DMS 273 (cell line): ENCODE results near the gene SLC24A5.

Experiments
- DNase-seq: peaks from one replicate; lab custom pipeline; 2025; ENCODE audit not compliant: unreplicated experiment; lab: John Stamatoyannopoulos, UW

Gene SLC24A5

GRCh38 chr15:48120745-48121144 is at the start of gene SLC24A5:
Gene SLC24A5 (plus strand): TSS chr15:48120990. CDS start chr15:48121045, 55 bp downstream.
- no peak for DNase-seq

DNA sequence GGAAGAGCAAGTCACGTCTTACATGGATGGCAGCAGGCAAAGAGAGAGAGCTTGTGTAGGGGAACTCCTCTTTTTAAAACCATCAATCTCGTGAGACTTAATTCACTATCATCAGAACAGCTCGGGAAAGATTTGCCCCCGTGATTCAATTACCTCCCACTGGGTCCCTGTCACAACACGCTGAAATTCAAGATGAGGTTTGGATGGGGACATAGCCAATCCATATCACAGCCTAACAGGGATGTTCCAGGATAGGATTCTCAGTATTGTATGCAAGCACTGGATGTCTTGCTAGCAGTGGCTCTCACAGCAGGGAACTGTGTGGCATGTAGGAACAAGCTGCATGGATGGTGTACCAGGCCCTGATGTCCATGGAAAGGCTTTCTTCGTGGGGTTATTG is 47.8 kb upstream of the SLC24A5 start:
- DNase-seq, result no peak

DNA sequence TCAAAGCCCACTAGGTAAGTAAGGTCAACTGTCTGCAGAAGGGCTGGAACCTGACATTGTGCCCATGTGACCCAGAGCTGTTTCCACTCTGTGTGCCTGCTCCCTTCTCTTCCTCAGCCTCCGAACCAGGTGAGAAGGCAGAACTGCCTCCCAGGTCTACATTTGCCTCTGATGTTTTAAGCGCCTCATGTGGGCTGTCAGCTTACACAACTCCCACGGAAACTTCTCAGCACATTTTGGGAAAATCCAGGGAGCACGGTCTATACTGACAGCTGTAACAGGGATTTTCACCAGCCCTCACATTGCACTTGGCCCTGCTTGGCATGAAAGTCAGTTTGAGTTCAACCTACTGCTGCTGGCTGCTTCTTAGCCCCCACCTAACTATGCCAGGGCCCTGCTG is 46.9 kb upstream of the SLC24A5 start:
- no peak for DNase-seq

DNA sequence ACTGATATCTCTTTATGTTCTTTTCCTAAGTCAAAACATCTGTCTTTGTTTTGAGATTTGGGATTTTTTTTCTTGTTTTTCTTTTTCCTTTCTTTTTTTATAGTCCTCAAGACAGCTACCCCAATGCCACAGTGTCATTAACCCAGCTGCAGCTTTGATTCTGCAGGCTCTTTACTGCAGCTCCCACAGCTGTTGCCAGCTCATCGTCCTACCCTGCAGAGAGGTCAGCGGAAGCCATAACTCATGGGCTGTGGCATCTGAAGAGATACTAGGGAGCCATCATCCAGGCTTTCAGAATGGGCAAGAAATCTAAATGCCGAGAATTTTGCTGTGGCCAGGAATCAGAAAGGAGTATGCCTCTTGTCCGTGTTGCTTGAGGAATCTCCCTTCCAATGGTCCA is 44.3 kb upstream of the SLC24A5 start:
- no peak for DNase-seq

GRCh38 chr15:48077616-48078184 is 43.1 kb upstream of the SLC24A5 start:
- DNase-seq, result no peak

GRCh38 chr15:48084759-48085590 is 35.8 kb upstream of the SLC24A5 start:
- peak; percentile 94 for DNase-seq

GRCh38 chr15:48085591-48085930 is 35.2 kb upstream of the SLC24A5 start:
- peak; percentile 86 for DNase-seq

- peak; percentile 29 for DNase-seq
Measured at GRCh38 chr15:48086133-48086532, 34.7 kb upstream of the SLC24A5 start.

- peak; percentile 27 for DNase-seq
Measured at GRCh38 chr15:48086576-48086975, 34.2 kb upstream of the SLC24A5 start.

GRCh38 chr15:48087844-48088243 is 32.9 kb upstream of the SLC24A5 start:
- DNase-seq, result peak; percentile 17

- DNase-seq, result no peak
Measured at GRCh38 chr15:48089702-48090101, 31.1 kb upstream of the SLC24A5 start.

DNA sequence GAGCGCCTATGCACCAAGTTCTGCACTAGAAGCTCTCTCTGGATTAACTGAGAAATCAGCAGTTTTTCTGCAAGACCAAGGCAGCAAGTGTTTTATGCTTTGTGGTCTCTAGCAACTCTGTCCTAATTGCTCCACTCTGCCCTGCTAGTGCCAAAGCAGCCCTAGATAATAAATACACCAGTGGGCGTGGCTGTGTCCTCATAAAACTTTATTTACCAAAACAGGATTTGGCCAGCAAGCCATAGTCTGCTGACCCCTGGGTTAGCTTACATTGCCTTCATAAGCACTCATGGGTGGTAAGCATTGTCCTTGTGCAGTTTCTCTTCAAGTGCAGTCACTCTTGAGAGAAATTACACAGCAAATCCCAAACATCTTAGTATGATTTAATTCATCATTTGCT is 30.7 kb upstream of the SLC24A5 start:
- no peak for DNase-seq

DNA sequence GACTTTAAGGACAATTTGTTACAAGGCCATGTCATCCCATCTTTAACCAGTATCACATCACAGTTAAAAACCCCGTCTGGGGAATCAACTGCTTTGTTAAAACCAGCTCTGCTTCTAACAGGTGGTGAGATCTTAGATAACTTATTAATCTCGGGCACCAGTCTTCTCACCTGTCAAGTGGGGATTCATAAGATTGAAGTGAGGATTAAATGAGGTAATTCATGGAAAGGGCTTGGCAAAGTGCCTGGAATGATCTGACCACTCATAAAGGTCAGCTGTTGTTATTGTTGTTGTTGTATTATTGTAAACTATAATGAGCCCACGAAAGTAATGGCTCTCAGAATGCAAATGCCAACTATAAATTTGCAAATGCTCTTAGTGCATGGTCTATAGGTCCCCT is 30.1 kb upstream of the SLC24A5 start:
- DNase-seq, result peak; percentile 28

DNA sequence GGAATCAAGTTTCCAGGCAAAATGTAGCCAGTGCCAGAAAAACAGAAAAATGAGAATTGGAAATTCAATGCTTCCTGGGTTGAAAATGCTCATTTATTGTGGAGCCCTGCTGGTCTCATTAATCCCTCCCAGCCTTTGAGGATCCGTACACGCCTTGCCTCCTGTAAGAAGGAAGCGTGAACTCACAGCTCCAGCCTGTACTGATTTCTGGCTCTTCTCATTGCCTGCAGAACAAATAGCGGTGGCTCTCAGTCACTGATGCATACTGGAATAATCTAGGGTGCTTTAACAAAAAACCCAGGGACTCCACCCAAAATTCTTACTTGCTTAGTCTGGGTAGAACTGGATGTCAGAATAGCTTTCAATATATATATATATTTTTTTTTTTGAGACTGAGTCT is 29.3 kb upstream of the SLC24A5 start:
- DNase-seq, result no peak

GRCh38 chr15:48096355-48096786 is 24.4 kb upstream of the SLC24A5 start:
- no peak for DNase-seq

GRCh38 chr15:48096813-48097212 is 24.0 kb upstream of the SLC24A5 start:
- no peak for DNase-seq

DNA sequence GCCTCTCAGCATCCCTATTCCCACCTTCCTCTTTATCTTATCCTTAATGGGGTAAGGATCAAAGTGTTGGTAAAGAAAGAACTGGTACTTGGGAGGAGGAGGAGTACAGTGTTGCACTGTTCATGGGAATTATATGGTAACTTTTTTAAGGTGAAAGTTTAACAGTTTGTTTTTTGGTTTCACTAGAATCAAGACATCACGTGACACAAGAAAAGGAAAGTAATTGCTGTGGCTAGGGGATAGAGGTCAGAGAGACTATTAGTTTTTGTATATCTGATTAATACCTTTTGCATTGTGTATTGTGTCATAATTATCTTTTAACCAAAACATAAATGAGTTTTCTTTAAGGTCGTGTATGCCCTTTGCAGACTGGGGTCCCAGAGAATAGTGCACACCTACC is 23.5 kb upstream of the SLC24A5 start:
- no peak for DNase-seq

DNA sequence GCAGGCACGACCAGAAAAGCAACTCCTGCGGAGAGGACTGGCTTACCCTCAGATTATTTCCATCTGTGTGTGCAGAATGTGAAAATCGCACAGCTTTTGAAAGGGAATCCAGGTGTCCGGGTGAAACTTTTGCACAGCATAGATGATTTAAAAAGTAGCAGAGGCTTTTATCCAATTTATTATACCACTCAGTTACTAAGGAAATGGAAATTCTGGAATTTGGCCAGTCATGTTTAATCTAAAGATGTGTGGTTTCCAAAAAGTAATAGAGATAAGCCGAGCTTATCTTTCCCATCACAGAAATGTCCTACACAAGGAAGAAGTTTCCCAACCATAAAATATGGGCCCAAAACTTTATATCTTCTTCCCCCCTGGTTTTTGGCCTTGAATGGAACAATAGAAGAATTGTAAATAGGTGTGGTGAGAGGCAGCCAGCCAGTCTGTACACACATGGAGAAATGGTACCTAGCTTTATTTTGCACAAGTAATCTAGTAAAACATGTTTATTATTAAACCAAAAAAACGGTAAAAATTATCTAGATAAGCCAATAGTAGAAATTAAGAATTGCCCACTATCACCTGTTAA is 19.3 kb upstream of the SLC24A5 start:
- no peak for DNase-seq

- no peak for DNase-seq
Measured at GRCh38 chr15:48102167-48102566, 18.6 kb upstream of the SLC24A5 start.

DNA sequence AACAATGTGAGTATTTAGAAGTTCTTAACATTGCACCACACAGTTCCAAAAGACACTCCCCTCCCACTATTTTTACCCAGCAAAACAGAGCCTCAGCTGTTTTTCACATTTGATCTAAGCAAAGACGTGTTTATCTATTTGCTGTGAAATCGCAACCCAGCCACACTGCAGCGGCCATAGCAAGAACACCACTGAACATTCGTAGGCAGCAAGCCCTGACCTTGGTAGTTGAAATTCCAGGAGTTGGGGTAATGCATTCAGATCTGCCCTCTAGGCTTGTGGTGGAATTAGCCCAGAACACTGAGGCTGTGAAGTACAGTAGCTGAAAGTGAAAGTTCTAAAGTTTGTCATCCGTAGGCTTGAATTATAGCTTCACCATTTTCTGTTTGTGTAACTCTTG is 17.1 kb upstream of the SLC24A5 start:
- DNase-seq, result no peak

- DNase-seq, result no peak
Measured at GRCh38 chr15:48105936-48106335, 14.9 kb upstream of the SLC24A5 start.

- DNase-seq, result no peak
Measured at GRCh38 chr15:48109212-48109611, 11.6 kb upstream of the SLC24A5 start.
